ENCODE measurements around the gene PTPRN2.
"Not testable (repeated sequence)": the region's sequence is repeated elsewhere in the genome, so short reads cannot be mapped to it uniquely, and the experiment has no call there.

The PTPRN2 gene

GRCh38 chr7:158357898-158358821, 229.5 kb downstream of the PTPRN2 start:
- DNase-seq: no peak

GRCh38 chr7:158357106-158357897, 230.3 kb downstream of the PTPRN2 start:
- no peak for DNase-seq

GRCh38 chr7:158356454-158356853, 231.2 kb downstream of the PTPRN2 start:
- DNase-seq: no peak

GRCh38 chr7:158355456-158356065, 232.1 kb downstream of the PTPRN2 start:
- DNase-seq: no peak

GRCh38 chr7:158354861-158355260, 232.8 kb downstream of the PTPRN2 start:
- DNase-seq: no peak

GRCh38 chr7:158353606-158354570, 233.7 kb downstream of the PTPRN2 start:
- no peak for DNase-seq

GRCh38 chr7:158351899-158352729, 235.5 kb downstream of the PTPRN2 start:
- DNase-seq: not testable (repeated sequence)

- no peak for DNase-seq
Measured at GRCh38 chr7:158351481-158351880, 236.1 kb downstream of the PTPRN2 start.

GRCh38 chr7:158351051-158351450, 236.6 kb downstream of the PTPRN2 start:
- no peak for DNase-seq

GRCh38 chr7:158350166-158350900, 237.3 kb downstream of the PTPRN2 start:
- no peak for DNase-seq

- no peak for DNase-seq
Measured at GRCh38 chr7:158348446-158348845, 239.2 kb downstream of the PTPRN2 start.

- DNase-seq: not testable (repeated sequence)
Measured at GRCh38 chr7:158348039-158348438, 239.6 kb downstream of the PTPRN2 start.

- DNase-seq: no peak
Measured at GRCh38 chr7:158345731-158346130, 241.9 kb downstream of the PTPRN2 start.

- DNase-seq: no peak
Measured at GRCh38 chr7:158344706-158345300, 242.8 kb downstream of the PTPRN2 start.

GRCh38 chr7:158343936-158344455, 243.6 kb downstream of the PTPRN2 start:
- no peak for DNase-seq

GRCh38 chr7:158343526-158343925, 244.1 kb downstream of the PTPRN2 start:
- DNase-seq: no peak

GRCh38 chr7:158341097-158341496, 246.5 kb downstream of the PTPRN2 start:
- not testable (repeated sequence) for DNase-seq

- DNase-seq: not testable (repeated sequence)
Measured at GRCh38 chr7:158336952-158337351, 250.7 kb downstream of the PTPRN2 start.

GRCh38 chr7:158332516-158332915, 255.1 kb downstream of the PTPRN2 start:
- DNase-seq: not testable (repeated sequence)
